Nephron (organoid): Measurements from ENCODE around the gene JAKMIP1.

Source experiments
- H3K27ac Mint-ChIP-seq, 3 experiments: 2 replicates each; pipeline ENCODE4 v1.8.0; 2020; ENCODE audit warnings: mixed read lengths in 3 of 3, mild to moderate bottlenecking in 2 of 3, moderate library complexity in 1 of 3
- H3K27me3 Mint-ChIP-seq: 2 replicates; pipeline ENCODE4 v1.8.0; 2021; ENCODE audit warnings: low read depth, mild to moderate bottlenecking, moderate library complexity, mixed read lengths
- H3K36me3 Mint-ChIP-seq: 2 replicates; pipeline ENCODE4 v1.8.0; 2020; ENCODE audit warnings: low read depth, mixed read lengths
- H3K4me1 Mint-ChIP-seq: 2 replicates; pipeline ENCODE4 v1.8.0; 2020; ENCODE audit warnings: mixed read lengths
- H3K4me3 Mint-ChIP-seq, 3 experiments: 2 replicates each; pipeline ENCODE4 v1.8.0; 2020; ENCODE audit warnings: mild to moderate bottlenecking in 3 of 3, mixed read lengths in 3 of 3, moderate library complexity in 2 of 3
- H3K9me3 Mint-ChIP-seq: 2 replicates; pipeline ENCODE4 v1.8.0; 2020; ENCODE audit warnings: mixed read lengths
- CTCF ChIP-seq, 3 experiments: fragments of 200-600 bp; sonication (generic); IDR thresholded peaks; one replicate each; pipeline ENCODE4 v1.5.0; 2021; ENCODE audit warnings: antibody characterized with exemption in 3 of 3; ENCODE audit not compliant: unreplicated experiment in 3 of 3

The JAKMIP1 gene

GRCh38 chr4:6137747-6138135 lies 62.6 kb downstream of the JAKMIP1 start:
- H3K27ac Mint-ChIP-seq = no peak overlapping the region
- no peaks in the 10 kb centered on the region for H3K4me1 Mint-ChIP-seq
- H3K9me3 Mint-ChIP-seq = peaks cover 10% of the 10 kb centered on the region
- no peak for TF ChIP-seq CTCF (IDR thresholded peaks at IDR 0.05; ENCODE audit: unreplicated experiment in 3 of 3)
- H3K27me3 Mint-ChIP-seq = peaks cover 9% of the 10 kb centered on the region
- no peaks in the 10 kb centered on the region for H3K36me3 Mint-ChIP-seq
- no peak overlapping the region for H3K4me3 Mint-ChIP-seq

- peaks cover 9% of the 10 kb centered on the region for H3K27me3 Mint-ChIP-seq
- H3K36me3 Mint-ChIP-seq = no peaks in the 10 kb centered on the region
- no peak overlapping the region for H3K27ac Mint-ChIP-seq
- no peak for TF ChIP-seq CTCF (IDR thresholded peaks at IDR 0.05; ENCODE audit: unreplicated experiment in 3 of 3)
- H3K4me1 Mint-ChIP-seq = no peaks in the 10 kb centered on the region
- peaks cover 10% of the 10 kb centered on the region for H3K9me3 Mint-ChIP-seq
- H3K4me3 Mint-ChIP-seq = no peak overlapping the region
These were observed 63.2 kb downstream of the JAKMIP1 start for GRCh38 chr4:6137027-6137746.

- Mint-ChIP-seq H3K36me3 (no peaks in the 10 kb centered on the region), H3K27me3 (peaks cover 13% of the 10 kb centered on the region), H3K4me1 (no peaks in the 10 kb centered on the region), H3K4me3 (no peak overlapping the region), H3K27ac (no peak overlapping the region), H3K9me3 (peaks cover 10% of the 10 kb centered on the region)
- no peak for TF ChIP-seq CTCF (IDR thresholded peaks at IDR 0.05; ENCODE audit: unreplicated experiment in 3 of 3)
These were observed 65.6 kb downstream of the JAKMIP1 start for GRCh38 chr4:6134612-6135220.

- no peak overlapping the region for H3K4me3 Mint-ChIP-seq
- H3K4me1 Mint-ChIP-seq = no peaks in the 10 kb centered on the region
- TF ChIP-seq CTCF (IDR thresholded peaks at IDR 0.05; ENCODE audit: unreplicated experiment in 3 of 3) = no peak
- H3K27me3 Mint-ChIP-seq = peaks cover 13% of the 10 kb centered on the region
- no peak overlapping the region for H3K27ac Mint-ChIP-seq
- H3K36me3 Mint-ChIP-seq = no peaks in the 10 kb centered on the region
- peaks cover 10% of the 10 kb centered on the region for H3K9me3 Mint-ChIP-seq
These were observed 67.6 kb downstream of the JAKMIP1 start for GRCh38 chr4:6132716-6133115.

GRCh38 chr4:6128221-6128850 lies 72.0 kb downstream of the JAKMIP1 start:
- no peak for TF ChIP-seq CTCF (IDR thresholded peaks at IDR 0.05; ENCODE audit: unreplicated experiment in 3 of 3)
- no peaks in the 10 kb centered on the region for H3K36me3 Mint-ChIP-seq
- no peaks in the 10 kb centered on the region for H3K9me3 Mint-ChIP-seq
- no peak overlapping the region for H3K4me3 Mint-ChIP-seq
- no peaks in the 10 kb centered on the region for H3K4me1 Mint-ChIP-seq
- H3K27me3 Mint-ChIP-seq = peaks cover 10% of the 10 kb centered on the region
- no peak overlapping the region for H3K27ac Mint-ChIP-seq
